ENCODE data around the gene ELOVL4. TPM values are rescaled to one million over a fixed set of nuclear protein-coding genes. Genes with fewer than 3 reads are reported as not detected.

The ELOVL4 gene
- total and polyA plus RNA-seq, 2 experiments from 2014 or later, result 3.9 to 12.9 TPM

- Histone ChIP-seq H3K4me1 (ENCODE audit: low read depth) (no peaks in the 10 kb centered on the region), H3K36me3 (no peaks in the 10 kb centered on the region), H3K27me3 (no peaks in the 10 kb centered on the region), H3K9me3 (ENCODE audit: low read depth) (no peaks in the 10 kb centered on the region), H3K27ac (no peak overlapping the region), H3K4me3 (no peak overlapping the region)
- TF ChIP-seq CTCF (IDR thresholded peaks at IDR 0.05; ENCODE audit: low read depth, low read length), result no peak
- DNase-seq (ENCODE audit: low read depth in 1 of 2, low spot score in 1 of 2), result no peak
These were observed 7.5 kb upstream of the ELOVL4 start for GRCh38 chr6:79954849-79955248.

DNA sequence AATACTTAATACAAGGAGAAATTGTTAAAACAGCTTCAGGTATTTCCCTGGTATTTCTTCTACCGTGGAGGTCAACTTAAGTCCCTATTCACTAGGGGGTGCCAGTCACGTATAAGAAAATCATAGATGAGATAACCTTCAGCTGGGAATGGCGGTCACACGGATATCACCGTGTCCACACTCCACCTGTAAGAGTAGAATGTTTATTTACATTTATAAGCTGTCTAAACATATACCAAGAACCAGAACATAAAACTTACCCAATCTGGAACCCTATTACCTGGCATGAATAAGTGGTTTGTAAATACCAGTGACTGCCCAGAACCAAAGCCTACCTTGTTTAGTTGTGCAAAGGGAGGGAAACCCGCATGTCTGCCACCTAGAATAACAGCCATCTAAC, 1.9 kb upstream of the ELOVL4 start:
- no peaks in the 10 kb centered on the region for H3K27me3 ChIP-seq
- H3K4me3 ChIP-seq, result no peak overlapping the region
- no peaks in the 10 kb centered on the region for H3K36me3 ChIP-seq
- no peak overlapping the region for H3K27ac ChIP-seq
- DNase-seq (ENCODE audit: low read depth in 1 of 2, low spot score in 1 of 2), result peak; percentile 72 to 82
- H3K9me3 ChIP-seq (ENCODE audit: low read depth), result no peaks in the 10 kb centered on the region
- TF ChIP-seq CTCF (IDR thresholded peaks at IDR 0.05; ENCODE audit: low read depth, low read length), result peak; percentile 66
- H3K4me1 ChIP-seq (ENCODE audit: low read depth), result peaks cover 5% of the 10 kb centered on the region

DNA sequence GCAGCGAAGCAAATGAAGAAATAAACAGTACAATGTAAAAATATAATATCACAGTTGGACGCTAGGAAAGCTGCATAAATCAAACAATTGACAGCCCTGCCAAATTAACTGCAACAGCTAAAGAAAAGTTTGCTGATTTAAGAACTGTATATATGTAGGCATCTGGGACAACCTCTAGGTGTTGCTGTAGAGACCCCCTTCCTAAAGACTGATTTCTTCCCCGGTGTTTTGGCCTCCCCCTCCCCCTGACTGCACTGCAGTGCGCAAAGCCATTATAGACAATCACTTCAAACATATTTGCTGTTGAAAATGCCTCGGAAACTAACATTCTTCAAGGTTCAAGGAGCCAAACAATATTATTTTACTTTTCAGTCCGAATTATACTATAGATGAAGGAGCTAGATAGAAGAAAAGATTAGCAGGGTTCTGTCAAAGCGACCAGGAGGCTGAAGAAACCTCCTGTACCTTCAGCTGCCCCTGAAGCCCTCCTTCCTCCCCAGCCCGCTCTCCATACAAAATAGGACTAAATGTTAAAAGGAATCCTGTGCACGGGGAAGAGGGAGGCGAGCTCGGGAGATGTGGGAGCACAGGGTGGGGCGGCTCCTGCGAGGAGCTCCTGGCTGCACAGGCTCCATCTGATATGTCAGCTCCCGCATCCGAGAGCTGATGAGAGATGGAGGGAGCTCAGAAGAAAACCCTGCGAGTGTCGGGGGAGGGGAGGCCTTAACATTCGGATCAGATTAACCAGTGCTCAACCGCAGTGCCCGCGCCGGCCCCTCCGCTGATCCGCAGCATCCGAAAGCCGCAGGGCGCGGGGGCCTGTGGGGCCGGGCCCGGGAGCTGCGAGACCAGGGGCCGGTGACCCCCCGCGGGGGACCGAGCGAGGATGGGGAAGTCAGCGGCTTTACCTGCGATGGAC, 822 bp downstream of the ELOVL4 start:
- no peaks in the 10 kb centered on the region for H3K9me3 ChIP-seq (ENCODE audit: low read depth)
- H3K4me1 ChIP-seq (ENCODE audit: low read depth), result peaks cover 5% of the 10 kb centered on the region
- H3K27me3 ChIP-seq, result no peaks in the 10 kb centered on the region
- DNase-seq (ENCODE audit: low read depth in 1 of 2, low spot score in 1 of 2), result peak; percentile 38 to 63
- TF ChIP-seq CTCF (IDR thresholded peaks at IDR 0.05; ENCODE audit: low read depth, low read length), result peak; percentile 51
- H3K27ac ChIP-seq, result no peak overlapping the region
- peak overlapping the region; percentile 59 for H3K4me3 ChIP-seq
- H3K36me3 ChIP-seq, result no peaks in the 10 kb centered on the region

DNA sequence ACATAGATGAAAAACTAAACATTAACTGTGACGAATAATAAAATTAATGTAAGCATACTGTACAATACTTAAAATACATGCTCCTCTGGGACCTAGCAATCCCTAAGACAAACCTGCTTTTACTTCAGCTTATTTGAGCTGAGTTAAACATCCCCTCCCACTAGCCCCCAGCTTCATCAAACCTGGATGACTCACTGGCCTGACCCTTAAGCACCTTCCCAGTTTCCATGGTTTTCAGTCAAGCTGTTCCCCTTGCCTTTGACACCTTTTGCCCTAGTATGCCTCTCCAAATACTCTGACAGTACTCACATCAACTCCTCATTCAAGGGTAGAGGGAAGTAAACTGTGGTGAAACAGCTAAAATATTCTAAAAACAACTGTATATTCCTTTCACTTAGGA, 4.2 kb downstream of the ELOVL4 start:
- H3K36me3 ChIP-seq, result no peaks in the 10 kb centered on the region
- no peak overlapping the region for H3K4me3 ChIP-seq
- H3K27ac ChIP-seq, result no peak overlapping the region
- H3K27me3 ChIP-seq, result no peaks in the 10 kb centered on the region
- no peak for TF ChIP-seq CTCF (IDR thresholded peaks at IDR 0.05; ENCODE audit: low read depth, low read length)
- DNase-seq (ENCODE audit: low read depth in 1 of 2, low spot score in 1 of 2), result no peak
- H3K9me3 ChIP-seq (ENCODE audit: low read depth), result no peaks in the 10 kb centered on the region
- peaks cover 5% of the 10 kb centered on the region for H3K4me1 ChIP-seq (ENCODE audit: low read depth)

DNA sequence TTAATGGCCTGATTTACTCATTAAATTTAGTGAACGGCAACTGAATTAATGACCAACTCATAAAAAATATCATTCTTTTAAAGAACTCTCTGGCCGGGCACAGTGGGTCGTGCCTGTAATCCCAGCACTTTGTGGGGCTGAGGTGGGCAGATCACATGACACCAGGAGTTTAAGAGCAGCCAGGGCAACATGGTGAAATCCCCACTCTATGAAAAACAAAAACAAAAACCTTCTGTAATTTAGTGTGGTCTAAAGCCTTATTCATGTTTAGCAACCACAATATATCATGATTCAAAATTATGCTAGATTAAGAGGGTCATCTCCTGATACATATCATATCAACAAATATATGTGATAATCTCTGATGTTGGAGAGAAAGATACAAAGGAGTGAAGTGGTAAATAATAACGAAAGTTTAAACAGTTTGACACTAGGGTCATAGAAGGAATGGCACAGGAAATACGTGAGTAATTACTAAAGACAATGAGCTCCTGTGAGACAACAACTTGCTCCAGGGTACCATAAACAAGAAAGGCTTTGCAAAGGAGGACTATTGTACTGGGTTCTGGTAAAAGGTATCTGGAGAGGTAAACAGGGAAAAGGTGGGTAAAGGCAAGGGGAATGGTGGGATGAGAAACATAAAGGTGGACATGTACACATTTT, 5.7 kb downstream of the ELOVL4 start:
- no peaks in the 10 kb centered on the region for H3K36me3 ChIP-seq
- no peak overlapping the region for H3K4me3 ChIP-seq
- no peak for DNase-seq (ENCODE audit: low read depth in 1 of 2, low spot score in 1 of 2)
- H3K27me3 ChIP-seq, result no peaks in the 10 kb centered on the region
- H3K4me1 ChIP-seq (ENCODE audit: low read depth), result peaks cover 5% of the 10 kb centered on the region
- no peaks in the 10 kb centered on the region for H3K9me3 ChIP-seq (ENCODE audit: low read depth)
- no peak overlapping the region for H3K27ac ChIP-seq
- no peak for TF ChIP-seq CTCF (IDR thresholded peaks at IDR 0.05; ENCODE audit: low read depth, low read length)

Data from cardiac muscle cell (in vitro differentiated cells and primary cell).